ENCODE results near the gene MARCHF2. TPM values are rescaled to one million over a fixed set of nuclear protein-coding genes. Genes with fewer than 3 reads are reported as not detected.
"Not testable (repeated sequence)": the region's sequence is repeated elsewhere in the genome, so short reads cannot be mapped to it uniquely, and the experiment has no call there.

MARCHF2 gene
- polyA plus RNA-seq, 6 donors from 2014 or later, result 19.9 to 40.4 (median 31.3) TPM

DNA sequence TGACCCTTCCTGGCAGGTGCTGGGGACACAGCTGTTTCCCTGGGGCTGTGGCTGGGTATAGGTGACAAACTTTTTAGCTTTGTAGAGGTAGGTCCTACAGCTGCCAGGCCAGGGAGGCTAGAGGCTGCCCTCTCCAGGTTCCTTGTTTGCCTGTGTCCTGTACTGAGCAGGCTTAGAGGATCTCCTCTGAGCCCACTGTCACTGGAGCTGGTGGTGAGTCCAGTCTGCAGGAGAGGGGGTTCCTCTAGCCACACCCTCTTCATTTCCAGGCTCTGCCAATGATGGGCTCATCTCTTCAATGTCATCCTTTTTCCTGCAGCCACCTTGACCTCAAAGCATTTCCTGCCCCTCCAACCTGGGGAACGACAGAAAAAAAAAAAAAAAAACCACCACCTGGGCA is 35.5 kb upstream of the MARCHF2 start:
- H3K36me3 Mint-ChIP-seq, result peaks cover 0 to 9% of the 10 kb centered on the region in 2 donors
- H3K27ac Mint-ChIP-seq, result peak overlapping the region in 1 of 6 donors; percentile 20
- H3K9me3 Mint-ChIP-seq, result peaks cover 0 to 7% (median 0%) of the 10 kb centered on the region in 7 donors
- no peaks in the 10 kb centered on the region for H3K27me3 Mint-ChIP-seq
- DNase-seq, result no peak
- H3K4me3 Mint-ChIP-seq, result no peak overlapping the region
- ATAC-seq (ENCODE audit: low read depth in 2 of 2), result no peak
- no peaks in the 10 kb centered on the region for H3K4me1 Mint-ChIP-seq

DNA sequence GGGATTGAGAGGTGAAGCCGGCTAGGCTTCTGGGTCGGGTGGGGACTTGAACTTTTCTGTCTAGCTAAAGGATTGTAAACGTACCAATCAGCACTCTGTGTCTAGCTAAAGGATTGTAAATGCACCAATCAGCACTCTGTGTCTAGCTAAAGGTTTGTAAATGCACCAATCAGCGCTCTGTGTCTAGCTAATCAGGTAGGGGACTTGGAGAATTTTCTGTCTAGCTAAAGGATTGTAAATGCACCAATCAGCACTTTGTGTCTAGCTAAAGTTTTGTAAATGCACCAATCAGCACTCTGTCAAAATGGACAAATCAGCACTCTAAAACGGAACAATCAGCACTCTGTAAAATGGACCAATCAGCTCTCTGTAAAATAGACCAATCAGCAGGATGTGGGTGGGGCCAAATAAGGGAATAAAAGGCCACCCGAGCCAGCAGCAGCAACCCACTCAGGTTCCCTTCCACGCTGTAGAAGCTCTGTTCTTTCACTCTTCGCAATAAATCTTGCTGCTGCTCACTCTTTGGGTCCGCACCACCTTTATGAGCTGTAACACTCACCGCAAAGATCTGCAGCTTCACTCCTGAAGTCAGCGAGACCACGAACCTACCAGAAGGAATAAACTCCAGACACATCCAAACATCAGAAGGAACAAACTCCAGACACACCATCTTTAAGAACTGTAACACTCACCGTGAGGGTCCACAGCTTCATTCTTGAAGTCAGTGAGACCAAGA is 33.8 kb upstream of the MARCHF2 start:
- peak overlapping the region in 1 of 6 donors; percentile 7 for H3K27ac Mint-ChIP-seq
- H3K4me3 Mint-ChIP-seq; H3K4me1 Mint-ChIP-seq; H3K27me3 Mint-ChIP-seq; ATAC-seq (ENCODE audit: low read depth in 2 of 2); H3K36me3 Mint-ChIP-seq; H3K9me3 Mint-ChIP-seq; DNase-seq: not testable (repeated sequence)

DNA sequence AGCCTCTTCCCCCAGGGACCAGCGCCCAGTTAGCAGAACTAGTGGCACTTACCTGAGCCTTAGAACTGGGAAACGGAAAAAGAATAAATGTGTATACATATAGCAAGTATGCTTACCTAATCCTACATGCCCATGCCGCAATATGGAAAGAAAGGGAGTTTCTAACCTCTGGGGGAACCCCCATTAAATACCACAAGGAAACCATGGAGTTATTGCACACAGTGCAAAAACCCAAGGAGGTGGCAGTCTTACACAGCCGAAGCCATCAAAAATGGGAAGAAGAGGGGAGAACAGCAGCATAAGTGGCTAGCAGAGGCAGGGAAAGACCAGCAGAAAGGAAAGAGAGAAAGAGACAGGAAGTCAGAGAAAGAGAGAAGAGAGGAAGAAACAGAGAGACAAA is 28.5 kb upstream of the MARCHF2 start:
- H3K4me1 Mint-ChIP-seq; H3K36me3 Mint-ChIP-seq; DNase-seq; H3K27me3 Mint-ChIP-seq; H3K9me3 Mint-ChIP-seq; ATAC-seq (ENCODE audit: low read depth in 2 of 2): not testable (repeated sequence)
- peak overlapping the region in 1 of 8 donors; percentile 3 for H3K4me3 Mint-ChIP-seq
- H3K27ac Mint-ChIP-seq, result peak overlapping the region in 2 of 6 donors; percentile 10 to 87

DNA sequence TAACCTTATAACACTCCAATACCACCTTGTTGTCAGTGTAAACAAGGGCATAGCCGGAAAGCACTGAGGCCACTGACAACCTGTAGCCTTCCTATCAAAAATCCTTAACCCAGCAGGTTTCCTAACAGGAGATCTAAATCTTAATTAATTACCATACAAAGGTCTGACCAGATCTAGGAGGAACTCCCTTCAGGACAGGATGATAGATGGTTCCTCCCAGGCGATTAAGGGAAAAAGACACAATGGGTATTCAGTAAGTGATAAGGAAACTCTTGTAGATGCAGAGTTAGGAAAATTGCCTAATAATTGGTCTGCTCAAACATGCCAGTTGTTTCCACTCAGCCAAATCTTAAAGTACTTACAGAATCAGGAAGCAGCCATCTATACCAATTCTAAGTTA is 28.0 kb upstream of the MARCHF2 start:
- not testable (repeated sequence) for DNase-seq; ATAC-seq (ENCODE audit: low read depth in 2 of 2); H3K4me1 Mint-ChIP-seq; H3K27me3 Mint-ChIP-seq; H3K9me3 Mint-ChIP-seq; H3K4me3 Mint-ChIP-seq; H3K36me3 Mint-ChIP-seq
- H3K27ac Mint-ChIP-seq, result peak overlapping the region in 1 of 6 donors; percentile 10

DNA sequence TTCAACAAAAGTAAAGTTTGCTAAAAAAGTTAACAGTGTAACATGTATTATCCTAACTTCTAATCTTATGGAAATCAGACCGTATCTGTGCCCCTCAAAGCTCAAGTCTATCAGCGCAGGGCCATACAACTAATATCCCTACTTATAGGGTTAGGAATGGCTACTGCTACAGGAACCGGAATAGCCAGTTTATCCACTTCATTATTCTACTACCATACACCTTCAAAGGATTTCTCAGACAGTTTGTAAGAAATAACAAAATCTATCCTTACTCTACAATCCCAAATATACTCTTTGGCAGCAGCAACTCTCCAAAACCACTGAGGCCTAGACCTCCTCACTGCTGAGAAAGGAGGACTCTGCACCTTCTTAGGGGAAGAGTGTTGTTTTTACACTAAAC is 27.5 kb upstream of the MARCHF2 start:
- H3K4me1 Mint-ChIP-seq; H3K36me3 Mint-ChIP-seq; H3K27me3 Mint-ChIP-seq; H3K27ac Mint-ChIP-seq; H3K9me3 Mint-ChIP-seq; DNase-seq; ATAC-seq (ENCODE audit: low read depth in 2 of 2): not testable (repeated sequence)
- H3K4me3 Mint-ChIP-seq, result peak overlapping the region in 1 of 8 donors; percentile 44

DNA sequence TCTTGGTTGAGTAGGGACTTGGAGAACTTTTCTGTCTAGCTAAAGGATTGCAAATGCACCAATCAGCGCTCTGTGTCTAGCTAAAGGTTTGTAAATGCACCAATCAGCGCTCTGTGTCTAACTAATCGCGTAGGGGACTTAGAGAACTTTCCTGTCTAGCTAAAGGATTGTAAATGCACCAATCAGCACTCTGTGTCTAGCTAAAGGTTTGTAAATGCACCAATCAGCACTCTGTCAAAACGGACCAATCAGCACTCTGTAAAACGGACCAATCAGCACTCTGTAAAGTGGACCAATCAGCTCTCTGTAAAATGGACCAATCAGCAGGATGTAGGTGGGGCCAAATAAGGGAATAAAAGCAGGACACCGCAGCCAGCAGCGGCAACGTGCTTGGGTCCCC is 26.7 kb upstream of the MARCHF2 start:
- DNase-seq; H3K36me3 Mint-ChIP-seq; H3K27me3 Mint-ChIP-seq; H3K9me3 Mint-ChIP-seq; ATAC-seq (ENCODE audit: low read depth in 2 of 2); H3K27ac Mint-ChIP-seq: not testable (repeated sequence)
- H3K4me1 Mint-ChIP-seq, result peaks cover 6 to 14% (median 9%) of the 10 kb centered on the region in 3 donors
- H3K4me3 Mint-ChIP-seq, result peak overlapping the region in 1 of 8 donors; percentile 44

DNA sequence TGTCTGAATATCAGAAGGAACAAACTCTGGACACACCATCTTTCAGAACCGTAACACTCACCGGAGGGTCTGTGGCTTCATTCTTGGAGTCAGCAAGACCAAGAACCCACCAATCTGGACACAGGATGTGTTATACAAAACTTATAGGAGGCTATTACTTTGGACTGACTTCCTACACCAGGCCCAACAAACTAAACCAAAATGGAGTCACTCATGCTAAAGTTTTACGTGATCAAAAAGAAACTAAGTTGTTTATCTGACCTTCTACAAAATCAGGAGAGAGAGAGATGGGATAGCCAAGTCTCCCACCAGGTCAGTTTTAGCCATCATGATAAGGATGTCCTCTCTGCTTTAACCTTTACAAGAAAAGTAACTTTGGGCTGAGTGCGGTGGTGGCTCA is 26.1 kb upstream of the MARCHF2 start:
- H3K36me3 Mint-ChIP-seq, result no peaks in the 10 kb centered on the region
- no peak for DNase-seq
- H3K4me1 Mint-ChIP-seq, result peaks cover 11 to 19% (median 14%) of the 10 kb centered on the region in 3 donors
- ATAC-seq (ENCODE audit: low read depth in 2 of 2), result no peak
- no peak overlapping the region for H3K27ac Mint-ChIP-seq
- H3K27me3 Mint-ChIP-seq, result no peaks in the 10 kb centered on the region
- H3K4me3 Mint-ChIP-seq, result peak overlapping the region in 1 of 8 donors; percentile 32
- peaks cover 0 to 3% (median 0%) of the 10 kb centered on the region in 7 donors for H3K9me3 Mint-ChIP-seq

DNA sequence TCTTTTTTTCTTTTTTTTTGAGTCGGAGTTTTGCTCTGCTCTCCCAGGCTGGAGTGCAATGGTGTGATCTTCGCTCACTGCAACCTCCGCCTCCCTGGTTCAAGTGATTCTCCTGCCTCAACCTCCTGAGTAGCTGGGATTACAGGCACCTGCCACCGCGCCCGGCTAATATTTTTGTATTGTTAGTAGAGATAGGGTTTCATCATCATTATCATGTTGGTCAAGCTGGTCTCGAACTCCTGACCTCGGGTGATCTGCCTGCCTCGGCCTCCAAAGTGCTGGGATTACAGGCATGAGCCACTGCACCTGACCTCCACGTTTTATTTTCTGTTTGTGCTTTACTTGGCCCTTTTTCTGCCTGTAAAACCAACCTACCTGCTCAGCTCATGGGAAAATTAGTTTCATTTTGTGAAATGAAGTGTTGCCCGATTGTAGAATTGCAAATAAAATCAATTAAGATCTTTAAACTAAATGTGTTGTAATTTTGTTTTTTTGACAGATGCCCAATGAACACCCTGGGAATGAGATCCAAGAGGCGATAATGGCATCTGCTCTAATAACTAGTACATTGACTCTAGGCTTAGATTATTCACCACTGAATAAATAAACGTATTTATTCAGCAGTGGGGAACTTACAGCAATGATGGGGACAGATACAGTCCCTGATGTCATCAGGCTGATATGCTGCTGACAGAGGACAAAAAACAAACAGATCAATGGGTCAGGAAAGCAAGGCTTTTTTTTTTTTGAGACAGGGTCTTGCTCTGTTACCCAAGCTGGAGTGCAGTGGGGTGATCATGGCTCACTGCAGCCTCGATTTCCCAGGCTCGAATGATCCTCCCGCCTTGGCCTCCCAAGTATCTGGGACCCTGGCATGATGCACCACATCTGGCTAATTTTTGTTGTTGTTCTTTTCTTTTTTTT is 25.2 kb upstream of the MARCHF2 start:
- peaks cover 15 to 20% (median 18%) of the 10 kb centered on the region in 3 donors for H3K4me1 Mint-ChIP-seq
- H3K4me3 Mint-ChIP-seq, result peak overlapping the region in 2 of 8 donors; percentile 30 to 55
- H3K27ac Mint-ChIP-seq, result peak overlapping the region in 1 of 6 donors; percentile 61
- peaks cover 0 to 3% (median 0%) of the 10 kb centered on the region in 7 donors for H3K9me3 Mint-ChIP-seq
- H3K36me3 Mint-ChIP-seq, result no peaks in the 10 kb centered on the region
- ATAC-seq (ENCODE audit: low read depth in 2 of 2) (no peak), DNase-seq (no peak)
- no peaks in the 10 kb centered on the region for H3K27me3 Mint-ChIP-seq

DNA sequence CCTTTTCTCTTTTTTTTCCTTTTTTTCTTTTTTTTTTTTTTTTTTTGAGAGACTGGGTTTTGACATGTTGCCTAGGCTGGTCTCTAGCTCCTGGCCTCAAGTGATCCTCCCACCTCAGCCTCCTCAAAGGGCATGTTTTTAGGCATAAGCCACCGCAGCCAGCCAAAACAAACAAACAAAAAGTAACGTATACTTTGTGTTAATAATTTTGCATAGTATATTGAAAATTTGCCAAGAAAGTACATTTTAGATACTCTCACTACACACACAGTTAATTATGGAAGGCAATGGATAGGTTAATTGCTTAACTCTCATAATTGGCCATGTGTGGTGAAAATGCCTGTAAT is 24.5 kb upstream of the MARCHF2 start:
- no peaks in the 10 kb centered on the region for H3K36me3 Mint-ChIP-seq
- H3K4me1 Mint-ChIP-seq, result peaks cover 21 to 25% (median 23%) of the 10 kb centered on the region in 3 donors
- no peaks in the 10 kb centered on the region for H3K27me3 Mint-ChIP-seq
- peak overlapping the region in 1 of 6 donors; percentile 19 for H3K27ac Mint-ChIP-seq
- DNase-seq (no peak), ATAC-seq (ENCODE audit: low read depth in 2 of 2) (no peak)
- peak overlapping the region in 4 of 8 donors; percentile 12 to 77 (median 44) for H3K4me3 Mint-ChIP-seq
- peaks cover 0 to 3% (median 0%) of the 10 kb centered on the region in 7 donors for H3K9me3 Mint-ChIP-seq

DNA sequence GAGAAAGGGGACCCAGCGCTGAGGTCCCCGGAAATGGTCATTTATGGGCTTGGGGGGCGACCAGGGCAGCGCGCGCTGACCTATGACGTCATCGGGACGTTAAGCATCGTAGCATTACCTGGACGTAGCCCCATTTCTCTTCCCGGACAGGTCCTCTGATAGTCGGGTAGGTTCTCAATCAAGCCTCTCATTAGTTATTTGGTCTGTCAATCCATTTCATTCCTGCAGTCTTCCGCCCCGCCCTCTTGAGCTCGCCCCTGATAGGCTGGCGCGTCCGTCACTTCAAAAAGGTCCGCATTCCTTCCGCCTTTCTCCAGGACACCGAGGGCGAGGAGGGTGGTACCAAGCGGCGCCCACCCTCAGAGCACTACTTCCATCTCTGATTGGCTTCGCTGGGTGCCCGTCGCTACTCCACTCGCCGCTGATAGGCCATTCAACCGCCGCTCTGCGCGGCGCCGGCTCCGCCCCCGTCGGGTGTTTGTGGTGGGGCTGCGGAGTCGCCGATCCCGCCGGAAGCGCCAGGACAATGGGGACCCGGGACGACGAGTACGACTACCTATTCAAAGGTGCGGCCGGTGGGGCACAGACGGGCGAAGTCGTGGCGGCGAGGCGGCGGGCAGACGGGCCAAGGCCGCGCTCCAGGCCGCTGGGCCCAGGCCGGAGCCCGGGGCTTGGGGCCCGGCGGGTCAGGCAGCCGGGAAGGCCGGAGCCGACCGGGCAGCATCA is 23.1 kb upstream of the MARCHF2 start, which contains the start of gene RAB11B:
Gene RAB11B (plus strand): TSS at position 470 of the 726 bp plus-strand sequence. CDS start 57 bp downstream, at position 527.
- H3K27me3 Mint-ChIP-seq, result no peaks in the 10 kb centered on the region
- H3K36me3 Mint-ChIP-seq, result no peaks in the 10 kb centered on the region
- H3K4me1 Mint-ChIP-seq, result peaks cover 18 to 35% (median 28%) of the 10 kb centered on the region in 3 donors
- DNase-seq, result peak; percentile 98
- ATAC-seq (ENCODE audit: low read depth in 2 of 2), result peak; percentile 89 to 90
- peak within 1 kb of the TSS; percentile 86 to 99 (median 97) for H3K27ac Mint-ChIP-seq
- H3K4me3 Mint-ChIP-seq, result peak within 1 kb of the TSS; percentile 83 to 97 (median 96)
- peaks cover 0 to 3% (median 0%) of the 10 kb centered on the region in 7 donors for H3K9me3 Mint-ChIP-seq

DNA sequence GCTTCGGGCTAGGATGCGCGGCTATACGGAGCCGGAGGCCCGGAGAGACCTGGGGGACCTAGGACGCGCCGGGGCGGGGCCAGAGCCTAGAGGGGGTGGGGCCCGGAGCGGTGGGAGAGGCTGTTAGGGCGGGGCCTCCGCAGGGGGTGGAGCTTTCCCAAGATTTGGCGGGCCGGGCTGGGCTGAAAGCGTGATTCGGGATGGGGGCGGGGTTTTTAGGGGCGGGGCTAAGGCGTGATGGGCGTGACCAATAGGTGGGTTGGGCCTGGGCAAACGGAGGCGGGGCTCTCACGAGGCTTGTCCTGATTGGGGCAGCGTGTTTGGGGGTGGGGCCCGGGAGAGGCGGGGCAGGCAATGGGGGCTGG is 22.5 kb upstream of the MARCHF2 start:
- Mint-ChIP-seq H3K4me1 (peaks cover 18 to 39% (median 32%) of the 10 kb centered on the region in 3 donors), H3K27ac (peak overlapping the region in 5 of 6 donors; percentile 26 to 95 (median 73)), H3K36me3 (no peaks in the 10 kb centered on the region), H3K4me3 (peak overlapping the region; percentile 82 to 96 (median 88)), H3K9me3 (peaks cover 0 to 3% (median 0%) of the 10 kb centered on the region in 7 donors), H3K27me3 (no peaks in the 10 kb centered on the region)
- peak; percentile 84 for DNase-seq
- peak; percentile 56 to 61 for ATAC-seq (ENCODE audit: low read depth in 2 of 2)

DNA sequence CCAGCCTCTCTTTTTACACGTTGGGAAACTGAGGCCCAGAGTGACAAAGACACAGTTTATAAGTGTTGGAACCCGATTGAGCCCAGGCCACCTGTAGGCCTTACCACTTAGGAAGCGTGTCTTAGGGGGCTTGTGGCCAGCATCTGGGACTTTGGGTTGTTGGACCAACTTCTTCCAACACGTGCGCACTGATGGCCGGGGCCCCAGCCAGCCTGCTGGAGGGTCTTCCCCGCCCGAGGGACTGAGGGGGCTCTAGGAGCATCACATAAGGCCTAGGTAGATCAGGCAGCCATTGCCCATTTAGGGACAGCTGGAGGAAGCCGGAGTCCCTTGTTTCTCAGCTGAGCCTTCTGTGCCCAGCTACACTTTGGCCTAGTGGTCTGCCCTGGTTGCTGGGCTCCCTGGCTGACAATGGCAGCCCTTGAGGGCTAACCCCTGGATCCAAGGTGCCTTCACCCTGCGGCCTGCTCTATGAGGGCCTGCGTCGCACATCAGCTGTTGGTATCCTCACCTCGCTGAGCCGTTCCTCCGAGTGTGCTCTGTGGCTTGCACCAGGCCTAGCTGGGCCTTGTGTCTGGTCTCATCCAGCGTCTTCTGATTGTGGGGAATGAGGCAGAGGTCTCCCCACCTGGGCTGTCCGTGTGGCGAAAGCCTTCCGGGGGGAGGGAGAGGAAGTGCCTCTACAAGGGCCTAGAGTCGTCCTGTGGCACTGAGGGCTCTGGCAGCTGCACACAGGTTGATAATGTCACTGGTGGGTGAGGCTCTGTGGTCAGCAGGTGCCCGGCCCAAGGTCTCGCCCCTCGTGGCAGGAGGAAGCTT is 21.7 kb upstream of the MARCHF2 start:
- H3K36me3 Mint-ChIP-seq, result no peaks in the 10 kb centered on the region
- H3K27ac Mint-ChIP-seq, result peak overlapping the region in 4 of 6 donors; percentile 27 to 86 (median 53)
- H3K9me3 Mint-ChIP-seq, result peaks cover 0 to 3% (median 0%) of the 10 kb centered on the region in 7 donors
- no peaks in the 10 kb centered on the region for H3K27me3 Mint-ChIP-seq
- no peak for DNase-seq
- ATAC-seq (ENCODE audit: low read depth in 2 of 2), result no peak
- H3K4me1 Mint-ChIP-seq, result peaks cover 22 to 47% (median 40%) of the 10 kb centered on the region in 3 donors
- peak overlapping the region in 7 of 8 donors; percentile 83 to 96 (median 88) for H3K4me3 Mint-ChIP-seq

Data from naive B cell (primary cell).